Activated CD4-positive, CD25-positive, alpha-beta regulatory T cell (primary cell): ENCODE data around the gene SLC22A4.

Experiments used
- DNase-seq, 4 experiments: peaks; one replicate each; lab custom pipeline; 2025; lab: John Stamatoyannopoulos, UW

SLC22A4 gene

GRCh38 chr5:132293992-132294727 is at the start of gene SLC22A4:
Gene SLC22A4 (plus strand): TSS chr5:132294394. CDS start chr5:132294617, 223 bp downstream.
- DNase-seq = peak; percentile 20 to 48 (median 31)

- DNase-seq = no peak
These were observed 48.6 kb upstream of the SLC22A4 start for GRCh38 chr5:132245593-132245992.

GRCh38 chr5:132246806-132247205 is 47.4 kb upstream of the SLC22A4 start:
- no peak for DNase-seq

- DNase-seq = no peak
These were observed 43.6 kb upstream of the SLC22A4 start for GRCh38 chr5:132250547-132250946.

GRCh38 chr5:132251220-132251725 is 42.9 kb upstream of the SLC22A4 start:
- no peak for DNase-seq

GRCh38 chr5:132253008-132253441 is 41.2 kb upstream of the SLC22A4 start:
- no peak for DNase-seq

GRCh38 chr5:132253452-132254320 is 40.5 kb upstream of the SLC22A4 start:
- no peak for DNase-seq

- no peak for DNase-seq
These were observed 39.7 kb upstream of the SLC22A4 start for GRCh38 chr5:132254321-132254977.

- DNase-seq = no peak
These were observed 38.0 kb upstream of the SLC22A4 start for GRCh38 chr5:132256086-132256782.

GRCh38 chr5:132256783-132257130 is 37.4 kb upstream of the SLC22A4 start:
- no peak for DNase-seq

GRCh38 chr5:132257131-132258101 is 36.8 kb upstream of the SLC22A4 start, which contains the start of gene PDLIM4:
Gene PDLIM4 (plus strand): TSS chr5:132257696. CDS start chr5:132257735, 39 bp downstream.
- no peak for DNase-seq

GRCh38 chr5:132258102-132259068 is 35.8 kb upstream of the SLC22A4 start:
- no peak for DNase-seq

GRCh38 chr5:132259069-132259851 is 34.9 kb upstream of the SLC22A4 start:
- no peak for DNase-seq

- DNase-seq = no peak
These were observed 34.1 kb upstream of the SLC22A4 start for GRCh38 chr5:132260051-132260450.

- no peak for DNase-seq
These were observed 33.3 kb upstream of the SLC22A4 start for GRCh38 chr5:132260714-132261551.

- no peak for DNase-seq
These were observed 32.0 kb upstream of the SLC22A4 start for GRCh38 chr5:132261881-132262845.
